ENCODE measurements around the gene LRRC66.

GRCh38 chr4:52019936-52020657 is at the start of gene LRRC66:
- TF ChIP-seq POLR2AphosphoS5 (IDR thresholded peaks at IDR 0.05; ENCODE audit: control insufficient read depth, insufficient read depth, low read depth, low read length) (no peak), ZBTB2 (IDR thresholded peaks at IDR 0.05) (no peak), FOSL1 (tag; conservative IDR thresholded peaks at IDR 0.05) (no peak), CHD1 (IDR thresholded peaks at IDR 0.05; ENCODE audit: low read length) (no peak), ZBTB33 (CRISPR knock-in tag; IDR thresholded peaks at IDR 0.05) (no peak)
